H9 (cell line): ENCODE measurements around the gene DCTN5. TPM values are rescaled to one million over a fixed set of nuclear protein-coding genes. Genes with fewer than 3 reads are reported as not detected.

Experiments
- DNase-seq: peaks from one replicate; pipeline ENCODE4 v3.0.0-alpha.2; 2017
- H2AFZ ChIP-seq: one replicate; pipeline ENCODE4 v1.6.1; 2013; ENCODE audit warnings: mild to moderate bottlenecking, low read length, control low read depth, moderate library complexity
- H2AK5ac ChIP-seq: 2 replicates; pipeline ENCODE4 v1.6.1; 2013; ENCODE audit warnings: low read length, control low read depth, mixed read lengths; ENCODE audit not compliant: insufficient read length
- H2BK120ac ChIP-seq: one replicate; pipeline ENCODE4 v1.6.1; 2013; ENCODE audit warnings: low read depth, mild to moderate bottlenecking, low read length, control low read depth, inconsistent platforms; ENCODE audit not compliant: poor library complexity, severe bottlenecking
- H2BK12ac ChIP-seq: 2 replicates; pipeline ENCODE4 v1.6.1; 2013; ENCODE audit warnings: low read length, control low read depth, mixed read lengths, low read depth; ENCODE audit not compliant: insufficient read length
- H2BK15ac ChIP-seq: 2 replicates; pipeline ENCODE4 v1.6.1; 2013; ENCODE audit warnings: low read depth, low read length, control low read depth
- H2BK20ac ChIP-seq: one replicate; pipeline ENCODE4 v1.6.1; 2013; ENCODE audit warnings: low read depth, mild to moderate bottlenecking, low read length, control low read depth, inconsistent platforms; ENCODE audit not compliant: poor library complexity, severe bottlenecking
- H2BK5ac ChIP-seq: 2 replicates; pipeline ENCODE4 v1.6.1; 2013; ENCODE audit warnings: low read length, control low read depth, mixed read lengths; ENCODE audit not compliant: insufficient read length
- H3K14ac ChIP-seq: 2 replicates; pipeline ENCODE4 v1.6.1; 2013; ENCODE audit warnings: low read length, control low read depth; ENCODE audit not compliant: insufficient read depth
- H3K18ac ChIP-seq: 2 replicates; pipeline ENCODE4 v1.6.1; 2013; ENCODE audit warnings: low read depth, mild to moderate bottlenecking, mixed read lengths, low read length, control low read depth; ENCODE audit not compliant: insufficient read length
- H3K23ac ChIP-seq: 2 replicates; pipeline ENCODE4 v1.6.1; 2013; ENCODE audit warnings: low read length, control low read depth, mixed read lengths, low read depth; ENCODE audit not compliant: insufficient read length
- H3K23me2 ChIP-seq: 2 replicates; pipeline ENCODE4 v1.6.1; 2013; ENCODE audit warnings: low read depth, mild to moderate bottlenecking, mixed read lengths, low read length, control low read depth; ENCODE audit not compliant: insufficient read length, poor library complexity, severe bottlenecking
- H3K27ac ChIP-seq: 2 replicates; pipeline ENCODE4 v1.5.1; 2013; ENCODE audit warnings: low read length, control low read depth, mixed read lengths, low read depth; ENCODE audit not compliant: insufficient read length
- H3K27me3 ChIP-seq: 2 replicates; pipeline ENCODE4 v1.6.1; 2013; ENCODE audit warnings: low read length, control low read depth, inconsistent platforms; ENCODE audit not compliant: insufficient read depth
- H3K4ac ChIP-seq: 2 replicates; pipeline ENCODE4 v1.6.1; 2013; ENCODE audit warnings: low read depth, mild to moderate bottlenecking, control low read depth, inconsistent platforms, low read length, moderate library complexity
- H3K4me1 ChIP-seq: 2 replicates; pipeline ENCODE4 v1.6.1; 2013; ENCODE audit warnings: low read length, control low read depth, inconsistent platforms; ENCODE audit not compliant: insufficient read depth
- H3K4me2 ChIP-seq: 2 replicates; pipeline ENCODE4 v1.6.1; 2013; ENCODE audit warnings: low read length, control low read depth, mixed read lengths; ENCODE audit not compliant: insufficient read length, insufficient read depth
- H3K56ac ChIP-seq: 2 replicates; pipeline ENCODE4 v1.6.1; 2013; ENCODE audit warnings: low read depth, mild to moderate bottlenecking, mixed read lengths, low read length, control low read depth; ENCODE audit not compliant: insufficient read length
- H3K79me1 ChIP-seq: 2 replicates; pipeline ENCODE4 v1.6.1; 2013; ENCODE audit warnings: low read depth, mild to moderate bottlenecking, moderate library complexity, low read length, control low read depth, inconsistent platforms; ENCODE audit not compliant: insufficient read depth, poor library complexity, severe bottlenecking
- H3K79me2 ChIP-seq: 2 replicates; pipeline ENCODE4 v1.6.1; 2013; ENCODE audit warnings: low read length, control low read depth, inconsistent platforms; ENCODE audit not compliant: insufficient read depth
- H3K9ac ChIP-seq: 2 replicates; pipeline ENCODE4 v1.6.1; 2013; ENCODE audit warnings: low read length, control low read depth, mixed read lengths; ENCODE audit not compliant: insufficient read length; ENCODE audit errors: extremely low read depth
- H3K9me3 ChIP-seq: one replicate; pipeline ENCODE4 v1.6.1; 2013; ENCODE audit warnings: low read depth, low read length, inconsistent platforms; ENCODE audit not compliant: control insufficient read depth
- H3T11ph ChIP-seq: one replicate; pipeline ENCODE4 v1.6.1; 2013; ENCODE audit warnings: mild to moderate bottlenecking, low read length, control low read depth, inconsistent platforms
- H4K20me1 ChIP-seq: one replicate; pipeline ENCODE4 v1.6.1; 2013; ENCODE audit not compliant: control insufficient read depth, insufficient read length, insufficient read depth
- H4K5ac ChIP-seq: 2 replicates; pipeline ENCODE4 v1.6.1; 2013; ENCODE audit warnings: low read depth, mild to moderate bottlenecking, mixed read lengths, low read length, control low read depth; ENCODE audit not compliant: insufficient read length
- H4K8ac ChIP-seq: replicated peaks from 2 replicates; pipeline ENCODE4 v1.6.1; 2013; ENCODE audit warnings: low read length, control low read depth, mixed read lengths, low read depth; ENCODE audit not compliant: insufficient read length
- H4K91ac ChIP-seq: 2 replicates; pipeline ENCODE4 v1.6.1; 2013; ENCODE audit warnings: low read depth, mild to moderate bottlenecking, moderate library complexity, mixed read lengths, low read length, control low read depth; ENCODE audit not compliant: insufficient read length
- H3K27ac Mint-ChIP-seq, 3 experiments: 2 replicates in 2 of 3; 3 replicates in 1 of 3; pipeline ENCODE4 v1.8.0; 2020 to 2021; ENCODE audit warnings: mixed read lengths in 3 of 3, mild to moderate bottlenecking in 1 of 3, moderate library complexity in 1 of 3
- H3K27me3 Mint-ChIP-seq: 2 replicates; pipeline ENCODE4 v1.8.0; 2021; ENCODE audit warnings: low read depth, mild to moderate bottlenecking, moderate library complexity, mixed read lengths
- H3K36me3 Mint-ChIP-seq, 3 experiments: 2 replicates in 2 of 3; 3 replicates in 1 of 3; pipeline ENCODE4 v1.8.0; 2020 to 2021; ENCODE audit warnings: low read depth in 3 of 3, mixed read lengths in 3 of 3; ENCODE audit not compliant: insufficient read depth in 1 of 3
- H3K4me1 Mint-ChIP-seq, 2 experiments: 2 replicates each; pipeline ENCODE4 v1.8.0; 2020; ENCODE audit warnings: mixed read lengths in 2 of 2
- H3K4me3 Mint-ChIP-seq, 2 experiments: 2 replicates in 1 of 2; 3 replicates in 1 of 2; pipeline ENCODE4 v1.8.0; 2020 to 2021; ENCODE audit warnings: mild to moderate bottlenecking in 2 of 2, mixed read lengths in 2 of 2, moderate library complexity in 1 of 2
- H3K9me3 Mint-ChIP-seq, 2 experiments: 2 replicates in 1 of 2; 3 replicates in 1 of 2; pipeline ENCODE4 v1.8.0; 2020; ENCODE audit warnings: mild to moderate bottlenecking in 2 of 2, mixed read lengths in 2 of 2, moderate library complexity in 1 of 2
- CTCF ChIP-seq: fragments of 200-600 bp; sonication (generic); conservative IDR thresholded peaks from 3 replicates; pipeline ENCODE4 v1.8.0; 2021; ENCODE audit warnings: antibody characterized with exemption, mild to moderate bottlenecking
- WGBS: extraction: QIAGEN DNeasy Blood & Tissue Kit; methylation state at CpG from one replicate; pipeline ENCODE4 v1.1.7; 2013; ENCODE audit warnings: missing lambda C conversion rate, low lambda C conversion rate, mixed read lengths; ENCODE audit not compliant: insufficient read length; ENCODE audit errors: extremely low coverage; 5-methylcytosine and 5-hydroxymethylcytosine counted together
- total RNA-seq: library from RNA; stranded (reverse); gene quantifications from 2 replicates; pipeline ENCODE4 v1.2.1, GENCODE V29; 2021

DCTN5 gene
- total RNA-seq, 1 experiment from 2014 or later: 114 TPM

- Histone ChIP-seq H4K8ac (no peak overlapping the region), H3K4me1 (no peaks in the 10 kb centered on the region), H3K4ac (no peak overlapping the region), H3K18ac (no peak overlapping the region), H2BK5ac (no peak overlapping the region), H4K5ac (peak overlapping the region; percentile 31), H2BK120ac (no peak overlapping the region), H3K9me3 (no peaks in the 10 kb centered on the region), H3K27ac (no peak overlapping the region), H3K79me2 (no peaks in the 10 kb centered on the region), H3K56ac (no peak overlapping the region), H3K23me2 (no peaks in the 10 kb centered on the region), H4K91ac (no peak overlapping the region), H3K23ac (no peak overlapping the region), H2AK5ac (no peak overlapping the region), H4K20me1 (no peaks in the 10 kb centered on the region), H3T11ph (no peak overlapping the region), H3K9ac (no peak overlapping the region), H2BK20ac (no peak overlapping the region), H2BK15ac (no peak overlapping the region), H3K27me3 (no peaks in the 10 kb centered on the region), H2AFZ (no peak overlapping the region), H2BK12ac (no peak overlapping the region), H3K4me2 (no peak overlapping the region), H3K14ac (no peak overlapping the region), H3K79me1 (no peaks in the 10 kb centered on the region)
- Mint-ChIP-seq H3K4me1 (peaks cover 10 to 11% of the 10 kb centered on the region in 2 experiments), H3K4me3 (no peak overlapping the region), H3K27ac (peak overlapping the region in 1 of 3 experiments; percentile 60; a peak in 2 of 7 replicates), H3K9me3 (no peaks in the 10 kb centered on the region), H3K36me3 (peaks cover 43 to 76% (median 67%) of the 10 kb centered on the region in 3 experiments; a peak in 6 of 7 replicates), H3K27me3 (no peaks in the 10 kb centered on the region)
- no CpG with 5 or more reads among the region's 36 CpGs for WGBS
- TF ChIP-seq CTCF: no peak
- DNase-seq: no peak
Observed at GRCh38 chr16:23689442-23690187, 48.3 kb downstream of the DCTN5 start.
